SK-N-SH (cell line): ENCODE results near the gene PSTK.

Source experiments
- CHD2 ChIP-seq: fragments of 150-350 bp; IDR thresholded peaks from 2 replicates; pipeline ENCODE4 v1.6.1; 2018; ENCODE audit warnings: low read length; ENCODE audit not compliant: partially characterized antibody
- TF ChIP-seq, protein P1 (sequence below): fragments of 150-350 bp; IDR thresholded peaks from 2 replicates; pipeline ENCODE4 v1.6.1; 2017; ENCODE audit warnings: antibody characterized with exemption, low read length, low read depth, borderline replicate concordance
- TF ChIP-seq, protein P2 (sequence below): IDR thresholded peaks from 2 replicates; pipeline ENCODE4 v1.6.1; 2012; ENCODE audit warnings: mild to moderate bottlenecking, low read depth, low read length, moderate library complexity
- TF ChIP-seq, protein P3 (sequence below): fragments of 200-600 bp; sonication (generic); IDR thresholded peaks from 2 replicates; pipeline ENCODE4 v1.6.1; 2017; ENCODE audit warnings: antibody characterized with exemption, mild to moderate bottlenecking, moderate library complexity

DNA sequence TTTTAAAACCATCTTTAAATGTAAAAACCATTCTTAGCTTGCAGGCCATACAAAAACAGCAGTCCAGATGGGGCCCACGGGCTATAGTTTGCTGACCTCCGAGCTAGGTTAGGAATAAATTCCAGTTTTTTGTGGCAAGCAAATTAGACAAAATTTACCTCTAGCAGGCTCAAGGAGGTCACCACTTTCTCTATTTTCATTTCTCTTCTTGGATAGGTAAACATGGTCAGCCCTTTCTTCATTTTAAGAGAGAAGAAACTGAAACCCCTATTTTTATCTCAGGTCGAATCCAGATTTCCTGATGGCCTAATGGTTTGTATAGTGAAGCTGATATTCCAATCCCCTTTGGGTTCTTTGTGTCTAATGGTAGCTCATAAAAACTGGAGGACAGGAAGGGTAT lies 17.7 kb downstream of the PSTK start:
- TF ChIP-seq, protein P1, sequence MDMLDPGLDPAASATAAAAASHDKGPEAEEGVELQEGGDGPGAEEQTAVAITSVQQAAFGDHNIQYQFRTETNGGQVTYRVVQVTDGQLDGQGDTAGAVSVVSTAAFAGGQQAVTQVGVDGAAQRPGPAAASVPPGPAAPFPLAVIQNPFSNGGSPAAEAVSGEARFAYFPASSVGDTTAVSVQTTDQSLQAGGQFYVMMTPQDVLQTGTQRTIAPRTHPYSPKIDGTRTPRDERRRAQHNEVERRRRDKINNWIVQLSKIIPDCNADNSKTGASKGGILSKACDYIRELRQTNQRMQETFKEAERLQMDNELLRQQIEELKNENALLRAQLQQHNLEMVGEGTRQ: no peak
- TF ChIP-seq, protein P2, sequence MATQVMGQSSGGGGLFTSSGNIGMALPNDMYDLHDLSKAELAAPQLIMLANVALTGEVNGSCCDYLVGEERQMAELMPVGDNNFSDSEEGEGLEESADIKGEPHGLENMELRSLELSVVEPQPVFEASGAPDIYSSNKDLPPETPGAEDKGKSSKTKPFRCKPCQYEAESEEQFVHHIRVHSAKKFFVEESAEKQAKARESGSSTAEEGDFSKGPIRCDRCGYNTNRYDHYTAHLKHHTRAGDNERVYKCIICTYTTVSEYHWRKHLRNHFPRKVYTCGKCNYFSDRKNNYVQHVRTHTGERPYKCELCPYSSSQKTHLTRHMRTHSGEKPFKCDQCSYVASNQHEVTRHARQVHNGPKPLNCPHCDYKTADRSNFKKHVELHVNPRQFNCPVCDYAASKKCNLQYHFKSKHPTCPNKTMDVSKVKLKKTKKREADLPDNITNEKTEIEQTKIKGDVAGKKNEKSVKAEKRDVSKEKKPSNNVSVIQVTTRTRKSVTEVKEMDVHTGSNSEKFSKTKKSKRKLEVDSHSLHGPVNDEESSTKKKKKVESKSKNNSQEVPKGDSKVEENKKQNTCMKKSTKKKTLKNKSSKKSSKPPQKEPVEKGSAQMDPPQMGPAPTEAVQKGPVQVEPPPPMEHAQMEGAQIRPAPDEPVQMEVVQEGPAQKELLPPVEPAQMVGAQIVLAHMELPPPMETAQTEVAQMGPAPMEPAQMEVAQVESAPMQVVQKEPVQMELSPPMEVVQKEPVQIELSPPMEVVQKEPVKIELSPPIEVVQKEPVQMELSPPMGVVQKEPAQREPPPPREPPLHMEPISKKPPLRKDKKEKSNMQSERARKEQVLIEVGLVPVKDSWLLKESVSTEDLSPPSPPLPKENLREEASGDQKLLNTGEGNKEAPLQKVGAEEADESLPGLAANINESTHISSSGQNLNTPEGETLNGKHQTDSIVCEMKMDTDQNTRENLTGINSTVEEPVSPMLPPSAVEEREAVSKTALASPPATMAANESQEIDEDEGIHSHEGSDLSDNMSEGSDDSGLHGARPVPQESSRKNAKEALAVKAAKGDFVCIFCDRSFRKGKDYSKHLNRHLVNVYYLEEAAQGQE: no peak
- TF ChIP-seq, protein P3, sequence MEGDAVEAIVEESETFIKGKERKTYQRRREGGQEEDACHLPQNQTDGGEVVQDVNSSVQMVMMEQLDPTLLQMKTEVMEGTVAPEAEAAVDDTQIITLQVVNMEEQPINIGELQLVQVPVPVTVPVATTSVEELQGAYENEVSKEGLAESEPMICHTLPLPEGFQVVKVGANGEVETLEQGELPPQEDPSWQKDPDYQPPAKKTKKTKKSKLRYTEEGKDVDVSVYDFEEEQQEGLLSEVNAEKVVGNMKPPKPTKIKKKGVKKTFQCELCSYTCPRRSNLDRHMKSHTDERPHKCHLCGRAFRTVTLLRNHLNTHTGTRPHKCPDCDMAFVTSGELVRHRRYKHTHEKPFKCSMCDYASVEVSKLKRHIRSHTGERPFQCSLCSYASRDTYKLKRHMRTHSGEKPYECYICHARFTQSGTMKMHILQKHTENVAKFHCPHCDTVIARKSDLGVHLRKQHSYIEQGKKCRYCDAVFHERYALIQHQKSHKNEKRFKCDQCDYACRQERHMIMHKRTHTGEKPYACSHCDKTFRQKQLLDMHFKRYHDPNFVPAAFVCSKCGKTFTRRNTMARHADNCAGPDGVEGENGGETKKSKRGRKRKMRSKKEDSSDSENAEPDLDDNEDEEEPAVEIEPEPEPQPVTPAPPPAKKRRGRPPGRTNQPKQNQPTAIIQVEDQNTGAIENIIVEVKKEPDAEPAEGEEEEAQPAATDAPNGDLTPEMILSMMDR: no peak
- TF ChIP-seq CHD2: no peak
